PFSK-1 (cell line): ENCODE results near the gene MICU1.

ENCODE experiments used
- FOXP2 ChIP-seq: optimal IDR thresholded peaks from 2 replicates; pipeline ENCODE3; 2011; ENCODE audit warnings: borderline replicate concordance, control low read depth, inconsistent platforms; ENCODE audit not compliant: insufficient read depth; ENCODE audit errors: extremely low read length, extremely low read depth
- POLR2AphosphoS5 ChIP-seq: IDR thresholded peaks from 2 replicates; pipeline ENCODE4 v1.6.1; 2012; ENCODE audit warnings: low read depth, mild to moderate bottlenecking, control low read depth, low read length, moderate library complexity
- REST ChIP-seq, 2 experiments: IDR thresholded peaks; 2 replicates each; pipeline versions ENCODE4 v1.6.1 to v1.8.0; 2011 to 2012; ENCODE audit warnings: low read depth in 2 of 2, low read length in 2 of 2, control low read depth in 1 of 2, inconsistent platforms in 1 of 2, mild to moderate bottlenecking in 1 of 2, moderate library complexity in 1 of 2; ENCODE audit not compliant: insufficient read depth in 1 of 2
- SIN3A ChIP-seq: IDR thresholded peaks from 2 replicates; pipeline ENCODE4 v1.6.1; 2012; ENCODE audit warnings: mild to moderate bottlenecking, low read length, moderate library complexity, borderline replicate concordance; ENCODE audit not compliant: insufficient read depth
- TAF1 ChIP-seq: IDR thresholded peaks from 2 replicates; pipeline ENCODE4 v1.6.1; 2012; ENCODE audit warnings: low read length, control low read depth, borderline replicate concordance; ENCODE audit not compliant: insufficient read depth

GRCh38 chr10:72335394-72336258, 290.3 kb downstream of the MICU1 start:
- no peak for TF ChIP-seq REST (IDR thresholded peaks at IDR 0.05; ENCODE audit: insufficient read depth in 1 of 2, low read depth in 2 of 2, low read length in 2 of 2)
- TF ChIP-seq POLR2AphosphoS5 = no peak
- no peak for TF ChIP-seq TAF1
- no peak for TF ChIP-seq SIN3A
- TF ChIP-seq FOXP2 = no peak
